ENCODE measurements around the gene RDH14. TPM values are rescaled to one million over a fixed set of nuclear protein-coding genes. Genes with fewer than 3 reads are reported as not detected.

Gene RDH14
- total and polyA plus RNA-seq, 4 donors, result 13.3 to 23.9 (median 15.6) TPM

DNA sequence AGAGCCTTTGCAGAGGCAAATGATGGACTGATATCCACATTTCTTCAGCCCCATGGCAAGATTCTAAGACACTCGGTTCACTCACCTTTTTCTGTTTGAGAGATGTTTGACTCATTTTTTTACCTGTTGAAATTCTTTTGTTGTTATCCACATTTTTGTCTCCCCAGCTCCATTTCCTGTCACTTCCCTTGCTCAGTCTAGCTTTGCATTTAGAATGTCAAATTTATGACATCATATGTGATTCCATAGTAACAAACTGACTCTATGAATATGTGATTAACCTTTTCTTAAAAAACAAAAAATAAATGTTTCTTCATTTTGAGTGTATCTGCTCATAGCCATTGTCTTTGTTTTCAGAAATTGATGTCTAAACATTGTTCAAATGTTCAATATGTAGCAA, 28.9 kb upstream of the RDH14 start, which contains the start of gene NT5C1B:
Gene NT5C1B (minus strand): TSS at position 216 of the 400 bp plus-strand sequence. CDS start 101 bp downstream, at position 115.
- H3K9ac ChIP-seq (ENCODE audit: low read depth in 1 of 2, low read length in 2 of 2), result no peak within 1 kb of the TSS
- no peaks in the 10 kb centered on the region for H3K4me1 ChIP-seq (ENCODE audit: control insufficient read depth in 4 of 4, insufficient read depth in 4 of 4, low read length in 3 of 4)
- peaks cover 0 to 5% (median 0%) of the 10 kb centered on the region in 4 donors for H3K36me3 ChIP-seq (ENCODE audit: control insufficient read depth in 4 of 4, insufficient read depth in 3 of 4, low read depth in 1 of 4, low read length in 3 of 4)
- 95% methylated on average over 1 of the region's 1 CpG for WGBS
- DNase-seq (ENCODE audit: low spot score), result no peak
- no peaks in the 10 kb centered on the region for H3K27me3 ChIP-seq (ENCODE audit: control insufficient read depth in 4 of 4, insufficient read depth in 4 of 4, low read length in 3 of 4)
- H3K27ac ChIP-seq (ENCODE audit: low read depth in 1 of 2, low read length in 2 of 2), result no peak within 1 kb of the TSS
- no peak within 1 kb of the TSS for H3K4me3 ChIP-seq (ENCODE audit: low read depth in 1 of 3, low read length in 3 of 3)
- no peak for TF ChIP-seq EGR1 (IDR thresholded peaks at IDR 0.05; ENCODE audit: low read depth in 2 of 2)
- no peak for TF ChIP-seq HNF4G (IDR thresholded peaks at IDR 0.05)
- TF ChIP-seq, protein P1, sequence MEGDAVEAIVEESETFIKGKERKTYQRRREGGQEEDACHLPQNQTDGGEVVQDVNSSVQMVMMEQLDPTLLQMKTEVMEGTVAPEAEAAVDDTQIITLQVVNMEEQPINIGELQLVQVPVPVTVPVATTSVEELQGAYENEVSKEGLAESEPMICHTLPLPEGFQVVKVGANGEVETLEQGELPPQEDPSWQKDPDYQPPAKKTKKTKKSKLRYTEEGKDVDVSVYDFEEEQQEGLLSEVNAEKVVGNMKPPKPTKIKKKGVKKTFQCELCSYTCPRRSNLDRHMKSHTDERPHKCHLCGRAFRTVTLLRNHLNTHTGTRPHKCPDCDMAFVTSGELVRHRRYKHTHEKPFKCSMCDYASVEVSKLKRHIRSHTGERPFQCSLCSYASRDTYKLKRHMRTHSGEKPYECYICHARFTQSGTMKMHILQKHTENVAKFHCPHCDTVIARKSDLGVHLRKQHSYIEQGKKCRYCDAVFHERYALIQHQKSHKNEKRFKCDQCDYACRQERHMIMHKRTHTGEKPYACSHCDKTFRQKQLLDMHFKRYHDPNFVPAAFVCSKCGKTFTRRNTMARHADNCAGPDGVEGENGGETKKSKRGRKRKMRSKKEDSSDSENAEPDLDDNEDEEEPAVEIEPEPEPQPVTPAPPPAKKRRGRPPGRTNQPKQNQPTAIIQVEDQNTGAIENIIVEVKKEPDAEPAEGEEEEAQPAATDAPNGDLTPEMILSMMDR (IDR thresholded peaks at IDR 0.05; ENCODE audit: low read depth, low read length, missing input control), result no peak
- TF ChIP-seq, protein P2, sequence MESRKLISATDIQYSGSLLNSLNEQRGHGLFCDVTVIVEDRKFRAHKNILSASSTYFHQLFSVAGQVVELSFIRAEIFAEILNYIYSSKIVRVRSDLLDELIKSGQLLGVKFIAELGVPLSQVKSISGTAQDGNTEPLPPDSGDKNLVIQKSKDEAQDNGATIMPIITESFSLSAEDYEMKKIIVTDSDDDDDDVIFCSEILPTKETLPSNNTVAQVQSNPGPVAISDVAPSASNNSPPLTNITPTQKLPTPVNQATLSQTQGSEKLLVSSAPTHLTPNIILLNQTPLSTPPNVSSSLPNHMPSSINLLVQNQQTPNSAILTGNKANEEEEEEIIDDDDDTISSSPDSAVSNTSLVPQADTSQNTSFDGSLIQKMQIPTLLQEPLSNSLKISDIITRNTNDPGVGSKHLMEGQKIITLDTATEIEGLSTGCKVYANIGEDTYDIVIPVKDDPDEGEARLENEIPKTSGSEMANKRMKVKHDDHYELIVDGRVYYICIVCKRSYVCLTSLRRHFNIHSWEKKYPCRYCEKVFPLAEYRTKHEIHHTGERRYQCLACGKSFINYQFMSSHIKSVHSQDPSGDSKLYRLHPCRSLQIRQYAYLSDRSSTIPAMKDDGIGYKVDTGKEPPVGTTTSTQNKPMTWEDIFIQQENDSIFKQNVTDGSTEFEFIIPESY (IDR thresholded peaks at IDR 0.05), result no peak
- no peak for TF ChIP-seq FOXA1 (IDR thresholded peaks at IDR 0.05)
- no peak for TF ChIP-seq JUND (IDR thresholded peaks at IDR 0.05)
- no peak for TF ChIP-seq FOXA2 (IDR thresholded peaks at IDR 0.05)
- no peak for TF ChIP-seq RXRA (IDR thresholded peaks at IDR 0.05)
- TF ChIP-seq, protein P3, sequence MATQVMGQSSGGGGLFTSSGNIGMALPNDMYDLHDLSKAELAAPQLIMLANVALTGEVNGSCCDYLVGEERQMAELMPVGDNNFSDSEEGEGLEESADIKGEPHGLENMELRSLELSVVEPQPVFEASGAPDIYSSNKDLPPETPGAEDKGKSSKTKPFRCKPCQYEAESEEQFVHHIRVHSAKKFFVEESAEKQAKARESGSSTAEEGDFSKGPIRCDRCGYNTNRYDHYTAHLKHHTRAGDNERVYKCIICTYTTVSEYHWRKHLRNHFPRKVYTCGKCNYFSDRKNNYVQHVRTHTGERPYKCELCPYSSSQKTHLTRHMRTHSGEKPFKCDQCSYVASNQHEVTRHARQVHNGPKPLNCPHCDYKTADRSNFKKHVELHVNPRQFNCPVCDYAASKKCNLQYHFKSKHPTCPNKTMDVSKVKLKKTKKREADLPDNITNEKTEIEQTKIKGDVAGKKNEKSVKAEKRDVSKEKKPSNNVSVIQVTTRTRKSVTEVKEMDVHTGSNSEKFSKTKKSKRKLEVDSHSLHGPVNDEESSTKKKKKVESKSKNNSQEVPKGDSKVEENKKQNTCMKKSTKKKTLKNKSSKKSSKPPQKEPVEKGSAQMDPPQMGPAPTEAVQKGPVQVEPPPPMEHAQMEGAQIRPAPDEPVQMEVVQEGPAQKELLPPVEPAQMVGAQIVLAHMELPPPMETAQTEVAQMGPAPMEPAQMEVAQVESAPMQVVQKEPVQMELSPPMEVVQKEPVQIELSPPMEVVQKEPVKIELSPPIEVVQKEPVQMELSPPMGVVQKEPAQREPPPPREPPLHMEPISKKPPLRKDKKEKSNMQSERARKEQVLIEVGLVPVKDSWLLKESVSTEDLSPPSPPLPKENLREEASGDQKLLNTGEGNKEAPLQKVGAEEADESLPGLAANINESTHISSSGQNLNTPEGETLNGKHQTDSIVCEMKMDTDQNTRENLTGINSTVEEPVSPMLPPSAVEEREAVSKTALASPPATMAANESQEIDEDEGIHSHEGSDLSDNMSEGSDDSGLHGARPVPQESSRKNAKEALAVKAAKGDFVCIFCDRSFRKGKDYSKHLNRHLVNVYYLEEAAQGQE (IDR thresholded peaks at IDR 0.05), result no peak
- no peak for TF ChIP-seq HNF4A (conservative IDR thresholded peaks at IDR 0.05)
- TF ChIP-seq, protein P4, sequence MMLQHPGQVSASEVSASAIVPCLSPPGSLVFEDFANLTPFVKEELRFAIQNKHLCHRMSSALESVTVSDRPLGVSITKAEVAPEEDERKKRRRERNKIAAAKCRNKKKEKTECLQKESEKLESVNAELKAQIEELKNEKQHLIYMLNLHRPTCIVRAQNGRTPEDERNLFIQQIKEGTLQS (IDR thresholded peaks at IDR 0.05), result no peak
- TF ChIP-seq GABPA (IDR thresholded peaks at IDR 0.05 in 1 of 2, conservative IDR thresholded peaks at IDR 0.05 in 1 of 2), result no peak
- no peak for TF ChIP-seq MAX (IDR thresholded peaks at IDR 0.05)
- TF ChIP-seq TAF1 (conservative IDR thresholded peaks at IDR 0.05), result no peak
- TF ChIP-seq YY1 (IDR thresholded peaks at IDR 0.05), result no peak
- TF ChIP-seq RAD21 (IDR thresholded peaks at IDR 0.05), result no peak
- no peaks in the 10 kb centered on the region for H3K9me3 ChIP-seq (ENCODE audit: control insufficient read depth in 4 of 4, low read length in 3 of 4)

DNA sequence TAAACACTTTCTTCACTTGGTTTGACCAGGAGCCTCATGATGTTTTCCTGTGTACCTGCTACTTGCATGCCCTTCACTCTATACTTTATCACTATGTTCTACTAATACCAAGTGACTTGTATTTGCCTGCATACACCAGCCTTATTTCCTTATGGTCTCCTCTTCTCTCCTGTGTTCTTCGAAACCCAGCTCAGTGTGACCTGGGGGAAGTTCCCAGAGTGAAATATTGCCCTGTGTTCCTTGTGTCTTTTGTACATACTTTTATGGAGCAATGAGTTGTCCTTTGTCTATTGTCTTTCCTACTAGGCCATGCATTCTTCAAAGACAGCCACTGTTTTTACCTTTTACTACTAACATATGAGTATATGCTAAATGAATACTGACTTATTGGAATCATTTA, 28.3 kb upstream of the RDH14 start:
- no peak overlapping the region for H3K27ac ChIP-seq (ENCODE audit: low read depth in 1 of 2, low read length in 2 of 2)
- no peak for DNase-seq (ENCODE audit: low spot score)
- TF ChIP-seq GABPA (IDR thresholded peaks at IDR 0.05 in 1 of 2, conservative IDR thresholded peaks at IDR 0.05 in 1 of 2), result no peak
- no peak overlapping the region for H3K9ac ChIP-seq (ENCODE audit: low read depth in 1 of 2, low read length in 2 of 2)
- H3K4me3 ChIP-seq (ENCODE audit: low read depth in 1 of 3, low read length in 3 of 3), result no peak overlapping the region
- peaks cover 0 to 5% (median 0%) of the 10 kb centered on the region in 4 donors for H3K36me3 ChIP-seq (ENCODE audit: control insufficient read depth in 4 of 4, insufficient read depth in 3 of 4, low read depth in 1 of 4, low read length in 3 of 4)
- WGBS, result 92% methylated on average over 1 of the region's 1 CpG
- no peaks in the 10 kb centered on the region for H3K4me1 ChIP-seq (ENCODE audit: control insufficient read depth in 4 of 4, insufficient read depth in 4 of 4, low read length in 3 of 4)
- no peaks in the 10 kb centered on the region for H3K9me3 ChIP-seq (ENCODE audit: control insufficient read depth in 4 of 4, low read length in 3 of 4)
- H3K27me3 ChIP-seq (ENCODE audit: control insufficient read depth in 4 of 4, insufficient read depth in 4 of 4, low read length in 3 of 4), result no peaks in the 10 kb centered on the region
